ENCODE results near the gene RNF169.

DNA sequence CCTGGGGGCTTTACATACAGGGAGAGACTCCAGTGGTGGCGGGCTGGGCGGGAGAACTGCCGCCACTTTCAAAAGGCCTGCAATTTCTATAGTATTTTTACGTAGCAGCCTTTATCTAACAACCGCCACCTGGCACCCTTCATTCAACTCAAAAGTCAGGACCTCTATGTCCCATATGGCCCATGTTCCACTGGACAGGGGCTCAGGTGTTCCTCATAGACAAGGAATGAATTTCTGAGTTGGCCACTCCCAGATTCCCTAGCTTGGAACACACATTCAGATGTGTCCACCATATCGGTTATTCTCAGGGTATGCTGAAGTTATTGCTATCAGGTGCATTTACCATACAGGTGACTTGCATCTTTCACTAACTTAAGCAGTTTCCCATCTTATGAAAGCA is 29.9 kb downstream of the RNF169 start:
- TF ChIP-seq CTCF (IDR thresholded peaks at IDR 0.05) (no peak), EP300 (IDR thresholded peaks at IDR 0.05) (no peak)
